SKM-1 treated with dmso at 0.1 percent for 144 hours (cell line): ENCODE results near the gene C20orf204.

Experiments used
- DNase-seq: peaks from one replicate; lab custom pipeline; 2025; ENCODE audit not compliant: unreplicated experiment; lab: John Stamatoyannopoulos, UW

C20orf204 gene

DNA sequence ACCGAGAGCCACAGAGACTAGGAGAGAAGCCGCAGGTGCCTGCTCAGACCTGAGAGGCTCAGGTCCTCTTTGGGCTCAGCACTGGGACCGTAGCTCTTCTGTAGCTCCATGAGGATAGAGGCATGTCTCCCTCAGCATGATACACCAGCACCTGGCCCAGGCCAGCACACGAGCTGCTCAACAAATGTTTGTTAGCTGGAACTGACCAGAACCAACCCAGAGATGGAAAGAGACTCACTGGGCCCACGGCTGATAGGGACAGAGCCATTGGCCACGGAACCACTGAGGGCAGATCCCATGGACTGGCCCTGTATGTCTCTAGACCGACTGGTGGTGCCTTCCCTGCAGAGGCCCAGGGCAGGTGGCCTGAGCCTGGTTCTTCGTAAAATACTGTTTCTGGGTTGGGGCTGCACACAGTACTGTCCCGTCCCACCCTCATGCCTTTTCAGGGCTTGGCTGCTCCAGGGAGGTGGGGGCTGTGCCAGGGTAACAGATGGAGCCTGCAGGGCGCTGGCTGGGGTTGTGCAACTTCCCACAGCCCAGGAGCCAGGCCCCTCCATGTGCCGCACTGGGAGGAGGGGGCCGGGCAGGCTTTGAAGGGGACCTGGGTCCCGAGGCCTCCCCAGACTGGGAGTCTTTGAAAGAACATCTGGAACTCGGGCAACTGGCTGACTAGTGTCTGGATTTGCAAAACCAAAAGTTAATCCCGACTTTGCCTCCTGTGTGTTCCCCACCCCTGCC is 5.2 kb downstream of the C20orf204 start:
- DNase-seq, result no peak

- no peak for DNase-seq
Observed at GRCh38 chr20:64041781-64042053, 5.7 kb downstream of the C20orf204 start.

DNA sequence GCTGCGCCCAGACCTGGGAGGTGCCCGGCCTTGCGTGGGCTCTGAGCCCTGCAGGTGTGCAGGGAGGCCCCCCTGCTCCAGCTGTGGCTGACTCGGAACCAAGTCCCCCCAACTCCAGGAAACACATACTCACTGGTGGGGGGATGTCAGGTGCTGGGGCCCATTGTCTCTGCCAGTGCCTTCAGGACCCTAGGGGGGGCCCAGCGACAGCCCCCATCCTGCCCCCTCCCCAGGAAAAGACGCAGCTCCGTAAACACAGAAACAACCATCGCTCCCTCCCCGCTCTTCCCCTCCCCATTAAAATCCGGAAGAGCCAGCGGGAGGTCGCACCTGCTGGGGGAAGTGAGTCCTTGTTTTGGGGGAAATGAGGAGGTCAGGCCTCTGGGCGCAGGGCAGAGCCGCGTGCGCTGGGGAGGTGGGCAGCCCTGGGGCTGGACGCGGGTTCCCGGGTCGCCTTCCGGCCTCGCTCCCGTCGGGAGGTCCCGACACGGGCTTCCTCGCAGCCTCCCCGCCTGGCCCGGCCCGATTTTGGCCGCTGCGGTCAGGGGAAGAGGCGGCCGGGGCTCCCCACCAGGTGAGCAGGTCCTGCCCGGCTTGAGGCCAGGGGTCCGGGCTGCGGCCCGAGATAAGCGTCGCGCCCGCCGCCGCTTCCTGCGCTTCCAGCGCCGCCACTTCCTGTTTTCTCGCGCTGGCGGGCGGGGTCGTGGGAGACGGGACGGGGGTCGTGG is 6.2 kb downstream of the C20orf204 start:
- DNase-seq, result no peak

GRCh38 chr20:64043768-64044167 is 7.8 kb downstream of the C20orf204 start:
- DNase-seq, result no peak

DNA sequence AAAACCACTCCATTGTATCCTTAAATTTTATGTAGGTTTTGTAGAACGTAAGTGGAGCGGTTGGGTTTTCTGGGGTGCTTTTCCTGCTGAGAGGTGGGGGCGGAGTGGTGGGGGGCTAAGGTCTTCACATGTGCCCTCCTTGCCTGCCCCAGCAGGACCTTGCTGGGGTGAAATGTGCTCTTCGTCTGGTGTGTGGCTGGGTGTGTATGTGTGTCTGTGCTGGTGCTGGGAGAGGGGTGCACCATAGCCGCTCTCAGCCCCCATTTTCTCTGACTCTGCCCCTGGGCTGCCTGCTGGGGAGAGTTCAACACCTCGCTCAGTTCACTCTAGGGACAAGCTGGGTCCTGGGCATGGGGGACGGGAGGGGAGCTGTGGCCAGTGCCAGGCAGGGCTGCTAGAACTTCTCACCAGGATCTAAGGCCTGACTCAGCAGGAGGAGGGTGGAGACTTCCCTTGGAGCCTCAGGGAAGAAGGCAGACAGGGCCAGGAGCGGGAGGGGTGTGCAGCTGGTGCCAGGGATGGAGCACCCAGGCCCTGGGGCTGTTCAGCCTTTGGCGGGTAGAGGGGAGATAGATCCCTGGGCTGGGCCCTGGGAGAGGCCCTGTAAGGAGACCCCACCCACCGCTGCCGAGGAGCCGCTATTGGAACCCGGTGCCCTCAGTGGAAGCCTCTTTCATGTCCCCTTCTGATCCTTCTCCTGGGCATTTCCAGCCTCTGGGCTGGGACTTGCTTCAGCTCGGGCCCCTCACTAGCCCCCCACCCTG is 8.7 kb downstream of the C20orf204 start:
- no peak for DNase-seq

- DNase-seq, result no peak
Observed at GRCh38 chr20:64045346-64046011, 9.5 kb downstream of the C20orf204 start.

DNA sequence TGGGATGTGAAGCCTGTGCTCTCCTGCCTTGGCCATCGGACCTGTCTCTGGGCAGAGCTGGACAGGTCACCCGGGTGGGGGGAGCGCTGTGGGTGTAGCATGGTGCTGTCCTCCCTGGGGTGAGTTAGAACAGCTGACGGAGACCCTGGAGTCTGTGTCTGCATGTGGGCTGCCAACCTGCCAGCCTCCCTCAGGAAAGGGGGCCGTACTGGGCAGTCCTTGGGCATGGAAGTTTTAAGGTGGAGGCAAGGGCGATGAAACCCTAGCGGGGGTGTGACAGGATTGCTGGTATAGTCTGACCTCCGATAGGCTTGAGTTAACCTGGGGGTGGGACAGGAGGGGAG is 11.0 kb downstream of the C20orf204 start:
- DNase-seq, result no peak

DNA sequence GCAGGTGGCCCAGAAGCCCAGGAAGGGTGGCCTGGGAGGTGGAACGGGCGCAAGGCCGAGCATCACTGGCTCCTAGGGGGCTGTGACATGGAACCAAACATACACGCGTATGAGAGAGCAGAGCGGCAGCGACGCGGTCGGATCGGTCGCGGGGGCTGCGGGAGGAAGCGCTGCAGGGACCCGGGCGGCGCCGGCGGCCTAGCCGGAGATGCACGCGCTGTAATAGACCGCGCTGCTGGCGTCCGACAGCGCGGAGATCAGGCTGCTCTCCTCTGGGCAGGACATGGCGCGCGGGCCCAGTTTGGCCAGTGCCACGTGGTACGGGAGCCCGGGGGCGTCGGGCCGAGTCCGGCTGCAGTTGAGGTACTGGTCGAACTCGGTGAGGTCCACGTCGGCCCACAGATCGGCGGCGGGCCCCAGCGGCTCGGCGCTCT is 12.0 kb downstream of the C20orf204 start:
- no peak for DNase-seq

- DNase-seq, result no peak
Observed at GRCh38 chr20:64048402-64049044, 12.5 kb downstream of the C20orf204 start.

- DNase-seq, result no peak
Observed at GRCh38 chr20:64049060-64049877, 13.3 kb downstream of the C20orf204 start, which contains the start of gene SOX18. TSS of gene SOX18 (minus strand) at chr20:64049639. CDS start at chr20:64049516, 123 bp downstream.

DNA sequence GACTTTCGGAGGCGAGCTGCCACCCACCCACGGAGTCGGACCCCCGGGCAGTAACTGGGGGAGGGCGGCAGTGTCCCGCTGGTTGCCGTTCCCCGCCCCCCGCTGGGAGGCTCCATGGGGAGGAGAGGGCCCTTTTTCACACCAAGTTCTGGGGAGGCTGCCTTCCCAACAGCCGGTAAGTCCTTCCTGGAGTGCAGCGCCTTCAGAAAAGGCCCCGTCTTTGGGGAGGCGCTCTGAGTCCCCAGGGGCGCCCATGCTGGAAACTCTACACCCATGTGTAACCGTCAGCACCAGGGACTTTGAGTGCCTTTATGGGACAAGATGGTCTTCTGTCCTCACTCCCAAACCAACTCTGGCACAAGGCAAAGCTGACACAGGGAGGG is 13.9 kb downstream of the C20orf204 start:
- DNase-seq, result no peak

- DNase-seq, result no peak
Observed at GRCh38 chr20:64050261-64051032, 14.5 kb downstream of the C20orf204 start.

DNA sequence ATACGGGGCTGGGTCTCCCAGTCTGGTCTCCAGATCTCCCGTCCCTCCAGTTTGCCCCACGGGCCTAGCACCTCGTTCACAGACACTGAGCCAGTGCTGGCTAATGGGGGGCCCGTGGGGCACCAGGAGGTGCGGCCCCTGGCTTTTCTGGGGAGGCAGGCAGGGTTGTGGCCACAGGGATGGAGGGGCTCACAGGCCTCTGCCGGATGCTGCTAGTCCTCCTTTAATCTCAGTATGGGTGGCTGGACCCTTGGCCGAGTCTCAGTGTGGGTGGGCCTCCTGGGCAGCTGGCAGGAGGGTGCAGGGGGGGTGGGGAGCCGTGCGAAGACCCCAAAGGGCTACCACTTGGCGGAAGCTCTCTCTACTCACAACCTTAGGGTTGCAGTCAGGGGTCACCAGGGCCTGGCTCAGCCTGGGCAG is 15.1 kb downstream of the C20orf204 start:
- no peak for DNase-seq

DNA sequence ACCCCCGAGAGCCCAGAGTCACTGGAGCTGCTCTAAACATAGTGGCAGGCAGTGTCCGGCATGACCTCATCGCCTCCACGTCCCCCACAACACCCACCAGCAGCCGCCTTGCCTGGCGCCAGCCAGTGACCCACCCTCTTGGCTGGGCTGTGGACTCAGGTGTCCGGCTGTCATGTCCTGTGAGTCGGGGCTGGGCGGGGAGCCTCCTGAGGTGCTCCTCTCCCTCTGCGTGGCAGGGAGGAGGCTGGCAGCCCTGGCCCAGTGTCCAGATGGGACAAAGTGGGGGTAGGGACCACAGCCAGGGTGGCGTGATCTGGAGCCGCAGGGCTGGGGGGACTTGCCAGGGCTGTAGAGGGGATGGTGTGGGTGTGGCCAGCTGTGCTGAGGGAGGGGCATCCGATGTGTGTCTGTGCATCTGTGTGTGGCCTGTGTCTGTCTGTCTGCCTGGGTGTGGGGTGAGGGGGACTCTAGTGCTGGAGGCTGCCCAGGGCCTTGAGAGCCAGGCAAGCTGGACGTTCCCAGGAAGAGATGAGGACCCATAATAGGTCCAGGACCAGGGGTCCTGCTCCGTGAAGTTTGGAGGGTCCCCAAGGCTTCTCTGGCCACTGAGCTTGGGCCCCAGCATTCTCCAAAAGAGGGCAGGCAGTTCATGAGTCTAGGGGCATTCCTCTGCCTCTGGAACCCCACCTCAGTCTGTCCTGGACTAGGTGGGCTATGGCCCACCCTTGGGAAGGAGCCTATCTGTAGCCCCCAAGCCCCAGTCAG is 15.8 kb downstream of the C20orf204 start:
- DNase-seq, result no peak

- DNase-seq, result no peak
Observed at GRCh38 chr20:64052326-64052722, 16.3 kb downstream of the C20orf204 start.

DNA sequence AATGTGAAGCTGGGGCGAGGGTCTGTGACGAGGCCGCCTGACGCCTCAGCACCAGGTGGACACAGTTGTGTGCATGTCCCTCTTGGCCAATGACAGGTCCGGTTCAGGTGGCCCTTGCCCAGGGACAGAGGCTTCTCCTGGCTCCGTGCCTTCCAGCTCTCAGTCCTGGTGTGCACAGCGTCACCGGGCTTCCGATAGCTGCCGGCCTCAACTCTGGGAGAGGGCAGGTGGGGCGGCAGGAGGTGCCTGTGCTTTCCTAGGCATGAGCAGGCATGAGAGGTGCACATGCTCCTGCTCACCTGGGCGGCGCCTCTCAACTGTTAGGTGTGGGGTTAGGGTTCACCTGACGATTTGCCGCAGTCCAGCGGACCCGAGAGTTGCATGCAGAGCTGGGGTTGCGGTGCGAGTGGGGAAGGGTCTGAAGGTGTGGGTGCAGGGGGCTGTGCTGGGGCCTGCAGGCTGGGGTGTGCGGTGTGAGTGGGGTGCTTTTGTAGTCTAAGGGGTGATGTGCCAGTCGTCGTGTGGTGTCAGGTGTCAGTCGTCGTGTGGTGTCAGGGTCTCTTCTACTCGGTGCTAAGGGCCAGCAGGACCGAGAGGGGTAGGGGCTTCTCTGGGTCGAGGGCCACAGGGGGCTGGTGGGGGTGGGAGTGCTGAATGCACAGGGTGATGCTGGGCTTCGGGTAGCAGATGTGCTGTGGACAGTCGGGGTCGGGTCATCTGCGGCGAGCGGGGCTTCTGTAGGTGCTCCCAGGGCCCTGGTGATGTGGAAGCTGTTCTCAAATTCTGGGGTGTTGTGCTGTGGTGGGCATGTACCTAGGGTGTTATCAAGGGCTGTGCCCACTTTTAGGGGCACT is 17.2 kb downstream of the C20orf204 start:
- no peak for DNase-seq

GRCh38 chr20:64053841-64054661 is 18.1 kb downstream of the C20orf204 start:
- DNase-seq, result no peak
